HepG2 (cell line): ENCODE measurements around the gene STOM. TPM values are rescaled to one million over a fixed set of nuclear protein-coding genes. Genes with fewer than 3 reads are reported as not detected.

Experiments
- AKAP8 ChIP-seq: sonication (generic); formaldehyde crosslinking; IDR thresholded peaks from 2 replicates; pipeline ENCODE4 v1.5.1; 2020; ENCODE audit warnings: mild to moderate bottlenecking, missing genetic modification reagents
- BRD4 ChIP-seq: sonication (generic); formaldehyde crosslinking; IDR thresholded peaks from 2 replicates; pipeline ENCODE4 v1.4.0; 2020; ENCODE audit warnings: missing genetic modification reagents
- KIAA2018 ChIP-seq: sonication (generic); formaldehyde crosslinking; IDR thresholded peaks from 2 replicates; pipeline ENCODE4 v1.5.0; 2020; ENCODE audit warnings: mild to moderate bottlenecking, missing genetic modification reagents, borderline replicate concordance
- NCOA2 ChIP-seq: sonication (generic); formaldehyde crosslinking; IDR thresholded peaks from 2 replicates; pipeline ENCODE4 v1.8.0; 2022; ENCODE audit warnings: inconsistent platforms
- NFYB ChIP-seq: sonication (generic); formaldehyde crosslinking; IDR thresholded peaks from 2 replicates; pipeline ENCODE4 v1.4.0; 2020; ENCODE audit warnings: missing genetic modification reagents
- POLR2AphosphoS5 ChIP-seq: IDR thresholded peaks from 2 replicates; pipeline ENCODE4 v1.6.1; 2012; ENCODE audit warnings: low read depth, low read length
- RBFOX2 ChIP-seq: fragments of 200-400 bp; formaldehyde crosslinking; IDR thresholded peaks from 2 replicates; pipeline ENCODE4 v1.6.1; 2017; ENCODE audit warnings: low read depth, mild to moderate bottlenecking, low read length
- TEAD2 ChIP-seq: sonication (generic); formaldehyde crosslinking; IDR thresholded peaks from 2 replicates; pipeline ENCODE4 v1.9.0; 2021; ENCODE audit warnings: missing genetic modification reagents
- ZNF615 ChIP-seq: sonication (generic); formaldehyde crosslinking; IDR thresholded peaks from 2 replicates; pipeline ENCODE4 v1.5.0; 2020; ENCODE audit warnings: mild to moderate bottlenecking, missing genetic modification reagents, borderline replicate concordance
- ZNF766 ChIP-seq: sonication (generic); formaldehyde crosslinking; IDR thresholded peaks from 2 replicates; pipeline ENCODE4 v1.5.0; 2020; ENCODE audit warnings: missing genetic modification reagents, borderline replicate concordance
- polyA plus RNA-seq, 8 experiments: library from polyadenylated mRNA; depleted of rRNA in 3 of 8; stranded (reverse) in 7 of 8; unstranded in 1 of 8; fragments of >200 nt; fragmentation: Illumina TruSeq in 4 of 8; extraction: Trizol in 4 of 8; gene quantifications; 2 replicates each; pipeline versions ENCODE4 v1.2.1 to v1.2.3, GENCODE V29; 2011 to 2016; ENCODE audit warnings: low read depth in 4 of 8, missing spikeins in 1 of 8, mixed read lengths in 1 of 8; ENCODE audit not compliant: insufficient read depth in 1 of 8
- total RNA-seq, 5 experiments: library from RNA; depleted of rRNA; stranded (reverse); fragments of >200 nt; fragmentation: Illumina TruSeq; extraction: Trizol; gene quantifications; 2 replicates each; pipeline ENCODE4 v1.2.3, GENCODE V29; 2016; ENCODE audit warnings: low read depth in 1 of 5
- TF ChIP-seq, protein P1 (sequence below), 2 experiments: fragments of 450-650 bp in 1 of 2; sonication (generic) in 1 of 2; formaldehyde crosslinking in 1 of 2; IDR thresholded peaks; 2 replicates each; pipeline versions ENCODE4 v1.6.1 to v1.8.0; 2016 to 2022; ENCODE audit warnings: antibody characterized with exemption in 1 of 2, mild to moderate bottlenecking in 1 of 2, missing genetic modification reagents in 1 of 2

The STOM gene
- total and polyA plus RNA-seq, 2 of the 13 experiments (the other 11 are each of a cell fraction or from before 2014, with no cell fraction given) = 43.6 to 165 TPM

DNA sequence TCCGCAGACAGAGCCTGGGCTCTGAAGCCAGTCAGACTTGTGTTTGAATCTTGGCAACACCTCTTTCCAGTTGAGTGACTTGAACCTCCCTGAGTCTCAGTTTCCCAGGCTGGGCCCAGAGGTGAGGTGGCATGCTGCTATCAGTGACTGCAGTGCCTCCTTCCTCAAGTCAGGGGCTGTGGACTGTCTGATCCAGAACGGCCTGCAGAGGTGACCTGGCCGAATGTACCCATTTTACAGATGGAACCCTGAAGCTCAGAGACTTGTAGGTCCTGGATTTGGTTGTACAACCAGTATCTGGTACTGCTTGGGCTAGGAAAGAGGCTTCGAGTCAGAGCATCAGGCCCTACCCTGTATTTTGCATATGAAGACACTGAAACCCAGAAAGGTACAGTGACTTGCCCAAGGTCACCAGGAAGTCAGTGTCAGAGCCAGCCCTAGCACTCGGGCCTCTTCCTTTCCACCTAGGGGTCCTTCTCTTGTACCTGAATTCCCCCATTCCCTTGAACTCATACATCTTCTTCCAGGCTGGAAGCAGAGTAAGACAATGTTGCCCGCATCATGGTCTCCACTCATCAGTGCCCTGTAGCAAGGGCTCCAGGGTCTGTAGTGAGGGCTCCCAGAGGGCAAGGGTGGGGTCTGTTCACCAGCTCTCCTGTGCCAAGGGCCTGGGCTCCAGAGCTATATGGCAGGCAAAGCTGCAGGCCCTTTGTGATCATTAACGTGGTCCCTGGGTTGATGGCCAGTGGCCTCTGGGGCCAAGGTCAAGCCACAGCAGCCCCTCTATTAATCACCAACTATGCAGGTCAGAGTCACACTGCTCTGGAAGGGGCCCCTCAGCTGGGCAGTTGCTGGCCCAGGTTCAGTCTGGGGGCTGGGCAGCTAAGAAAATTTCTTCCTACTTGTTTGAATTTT lies 73.6 kb downstream of the STOM start (continued):
- TF ChIP-seq ZNF766 (CRISPR knock-in tag) (no peak; the same call in 1 of the 2 replicates), RBFOX2 (no peak), KIAA2018 (CRISPR knock-in tag) (no peak), NCOA2 (peak; percentile 95), BRD4 (CRISPR knock-in tag) (peak; percentile 62; the same call in 1 of the 2 replicates), NFYB (CRISPR knock-in tag) (no peak), AKAP8 (CRISPR knock-in tag) (no peak), ZNF615 (CRISPR knock-in tag) (no peak), TEAD2 (CRISPR knock-in tag) (no peak), POLR2AphosphoS5 (peak; percentile 53; the same call in 1 of the 2 replicates)
- TF ChIP-seq, protein P1, sequence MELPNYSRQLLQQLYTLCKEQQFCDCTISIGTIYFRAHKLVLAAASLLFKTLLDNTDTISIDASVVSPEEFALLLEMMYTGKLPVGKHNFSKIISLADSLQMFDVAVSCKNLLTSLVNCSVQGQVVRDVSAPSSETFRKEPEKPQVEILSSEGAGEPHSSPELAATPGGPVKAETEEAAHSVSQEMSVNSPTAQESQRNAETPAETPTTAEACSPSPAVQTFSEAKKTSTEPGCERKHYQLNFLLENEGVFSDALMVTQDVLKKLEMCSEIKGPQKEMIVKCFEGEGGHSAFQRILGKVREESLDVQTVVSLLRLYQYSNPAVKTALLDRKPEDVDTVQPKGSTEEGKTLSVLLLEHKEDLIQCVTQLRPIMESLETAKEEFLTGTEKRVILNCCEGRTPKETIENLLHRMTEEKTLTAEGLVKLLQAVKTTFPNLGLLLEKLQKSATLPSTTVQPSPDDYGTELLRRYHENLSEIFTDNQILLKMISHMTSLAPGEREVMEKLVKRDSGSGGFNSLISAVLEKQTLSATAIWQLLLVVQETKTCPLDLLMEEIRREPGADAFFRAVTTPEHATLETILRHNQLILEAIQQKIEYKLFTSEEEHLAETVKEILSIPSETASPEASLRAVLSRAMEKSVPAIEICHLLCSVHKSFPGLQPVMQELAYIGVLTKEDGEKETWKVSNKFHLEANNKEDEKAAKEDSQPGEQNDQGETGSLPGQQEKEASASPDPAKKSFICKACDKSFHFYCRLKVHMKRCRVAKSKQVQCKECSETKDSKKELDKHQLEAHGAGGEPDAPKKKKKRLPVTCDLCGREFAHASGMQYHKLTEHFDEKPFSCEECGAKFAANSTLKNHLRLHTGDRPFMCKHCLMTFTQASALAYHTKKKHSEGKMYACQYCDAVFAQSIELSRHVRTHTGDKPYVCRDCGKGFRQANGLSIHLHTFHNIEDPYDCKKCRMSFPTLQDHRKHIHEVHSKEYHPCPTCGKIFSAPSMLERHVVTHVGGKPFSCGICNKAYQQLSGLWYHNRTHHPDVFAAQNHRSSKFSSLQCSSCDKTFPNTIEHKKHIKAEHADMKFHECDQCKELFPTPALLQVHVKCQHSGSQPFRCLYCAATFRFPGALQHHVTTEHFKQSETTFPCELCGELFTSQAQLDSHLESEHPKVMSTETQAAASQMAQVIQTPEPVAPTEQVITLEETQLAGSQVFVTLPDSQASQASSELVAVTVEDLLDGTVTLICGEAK (IDR thresholded peaks at IDR 0.05) = no peak
- TF ChIP-seq, protein P1 (CRISPR knock-in tag; IDR thresholded peaks at IDR 0.05) = peak; percentile 67
